Head of caudate nucleus (tissue), 42 donors: ENCODE results near the gene SUN2.

Experiments used
- DNase-seq, 42 donors: peaks; one replicate each; pipeline versions ENCODE4 v3.0.0 to v3.0.0-alpha.2; 2020 to 2021; ENCODE audit warnings: mixed read lengths in 7 of 42
- intact Hi-C: fragments of 100-400 bp; cut with DNase I; formaldehyde crosslinking; loops from one replicate; pipeline ENCODE4 v1.15.0; 2022

SUN2 gene

DNA sequence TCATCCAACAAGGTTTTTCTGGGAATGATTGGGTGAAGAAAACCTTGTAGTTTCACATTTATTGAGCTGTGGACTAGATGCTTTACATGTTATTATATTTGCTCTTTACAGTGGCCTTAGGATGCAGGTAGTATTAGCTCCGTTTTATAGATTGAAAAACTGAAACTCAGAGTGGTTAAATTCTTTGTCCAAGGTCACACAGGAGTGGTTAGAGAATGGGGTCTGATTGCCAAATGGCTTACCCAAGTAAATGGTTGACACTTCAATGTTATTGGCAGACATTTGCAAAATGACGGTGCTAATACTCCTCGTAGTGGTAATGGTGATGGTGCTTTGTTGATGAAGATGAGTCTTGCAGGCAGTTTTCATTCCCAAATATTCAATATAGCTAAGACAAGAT lies 47.8 kb downstream of the SUN2 start:
- intact Hi-C loops, result loop anchor here (5.0 kb wide), 1 partner anchor 44 kb away; no protein-coding TSS in a partner anchor
- DNase-seq, result no peak

DNA sequence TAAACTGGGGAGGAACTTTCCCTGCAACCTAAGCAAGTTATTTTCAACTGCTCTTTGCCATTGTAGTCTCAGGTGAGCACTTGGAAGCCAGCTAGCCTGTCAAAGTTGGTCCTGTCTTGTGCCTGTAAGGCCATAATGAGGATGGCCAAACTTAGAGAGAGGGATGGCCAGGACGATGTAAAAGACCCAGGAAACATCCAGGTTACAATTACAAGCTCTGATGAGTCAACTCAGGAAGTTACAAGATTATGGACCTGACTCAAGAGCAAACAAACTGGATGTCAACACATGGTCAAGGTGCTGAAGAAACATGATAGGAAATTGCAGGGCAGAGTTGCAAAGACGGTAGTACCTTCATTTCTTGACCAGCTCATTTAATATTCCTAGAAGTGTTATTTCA lies 48.5 kb downstream of the SUN2 start:
- intact Hi-C loops, result loop anchor here (5.0 kb wide), 1 partner anchor 45 kb away; no protein-coding TSS in a partner anchor
- no peak for DNase-seq

DNA sequence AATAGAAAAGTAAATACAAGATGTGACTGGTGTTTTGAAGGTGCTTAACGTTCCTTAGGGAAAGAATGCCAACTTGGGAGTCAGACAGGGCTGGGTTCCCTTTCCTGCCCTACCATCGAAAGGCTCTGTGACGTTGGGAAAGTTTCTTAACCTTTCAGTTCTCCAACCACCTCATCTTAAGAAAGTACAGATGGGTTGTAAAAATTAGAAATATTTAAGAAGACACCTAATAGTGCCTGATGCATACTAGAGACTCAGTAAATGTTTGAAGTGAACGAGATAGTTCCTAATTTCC lies 49.0 kb downstream of the SUN2 start:
- DNase-seq, result no peak
- intact Hi-C loops, result loop anchor here (5.0 kb wide), 1 partner anchor 45 kb away; no protein-coding TSS in a partner anchor

DNA sequence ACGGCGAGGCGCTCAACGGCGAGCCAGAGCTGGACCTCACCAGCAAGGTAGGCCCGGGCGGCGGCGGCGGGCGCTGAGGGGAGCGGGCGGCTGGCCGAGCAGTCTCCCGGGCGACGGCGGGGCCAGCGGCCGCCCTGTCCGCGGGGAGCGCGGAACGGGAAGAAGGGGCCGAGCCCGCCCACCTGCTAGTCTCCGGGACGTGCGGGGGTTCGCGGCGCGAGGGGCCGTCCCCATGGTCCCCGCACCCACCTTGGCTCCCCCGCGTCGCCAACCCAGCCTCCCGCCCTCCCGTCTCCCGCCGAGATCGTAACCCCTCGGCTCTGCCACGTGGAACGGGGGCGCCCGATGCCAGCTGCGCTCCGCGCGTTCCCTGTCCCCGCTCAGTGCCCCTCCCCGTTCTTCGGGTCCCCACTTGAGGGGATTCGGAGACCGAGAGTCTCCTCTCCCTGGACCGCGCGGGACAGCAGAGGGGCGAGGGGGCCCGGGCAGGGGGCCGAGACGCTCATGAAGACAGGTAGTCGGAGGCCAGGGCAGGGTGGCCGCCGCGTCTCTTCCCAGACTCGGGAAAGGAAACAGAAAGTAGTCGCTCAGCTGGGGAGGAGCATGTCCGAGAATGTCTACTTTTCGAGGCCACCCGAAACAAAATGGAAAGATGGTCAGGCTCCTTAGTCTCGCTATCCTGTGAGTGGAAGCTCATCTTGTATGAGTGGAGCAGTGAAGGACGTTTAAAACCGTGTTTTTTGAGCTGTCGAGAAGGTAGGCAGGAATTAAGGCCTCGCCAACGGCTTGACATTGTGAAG lies 49.5 kb downstream of the SUN2 start:
- intact Hi-C loops, result loop anchor here (5.0 kb wide), 1 partner anchor 46 kb away; no protein-coding TSS in a partner anchor

DNA sequence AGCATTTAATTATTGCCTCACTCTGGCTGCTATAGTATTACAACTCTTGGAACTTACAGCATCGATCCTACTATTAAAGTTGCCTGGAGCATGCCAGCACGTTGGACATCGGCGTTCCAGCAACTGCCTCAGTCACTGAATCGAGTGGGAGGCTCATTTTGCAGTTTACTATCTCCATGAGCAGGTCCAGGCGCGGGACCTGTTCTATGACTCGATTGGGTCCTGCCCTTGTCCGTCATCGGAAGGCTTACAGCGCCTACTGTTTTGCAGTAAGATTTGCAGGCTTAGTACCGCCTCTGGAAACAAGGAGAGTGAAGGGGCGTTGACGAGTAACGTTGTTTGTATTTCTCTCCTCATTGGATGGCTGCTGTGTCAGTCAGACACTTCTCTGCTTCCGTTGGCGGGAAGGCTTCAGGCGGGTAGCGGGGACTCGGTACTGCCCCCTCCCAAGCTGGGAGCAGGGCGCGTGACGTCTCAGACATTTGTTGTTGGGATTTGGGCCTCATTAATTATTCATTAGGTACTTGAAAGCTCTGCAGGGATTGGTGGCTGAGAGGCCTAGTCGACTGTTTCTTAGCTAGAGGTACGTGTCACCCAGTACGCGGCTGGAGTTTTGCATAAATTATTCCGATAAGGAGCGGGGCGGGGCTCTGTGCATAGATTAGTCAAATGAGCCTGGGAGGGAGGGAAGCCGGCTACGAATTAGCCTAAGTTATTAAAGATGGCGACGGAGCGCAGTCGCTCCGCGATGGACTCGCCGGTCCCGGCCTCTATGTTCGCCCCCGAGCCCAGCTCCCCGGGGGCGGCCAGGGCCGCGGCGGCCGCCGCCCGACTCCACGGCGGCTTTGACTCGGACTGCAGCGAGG lies 50.3 kb downstream of the SUN2 start, which contains the start of gene GTPBP1:
Gene GTPBP1, plus strand, starts transcription at position 710 of the 866 bp plus-strand sequence. Its CDS starts 12 bp downstream, at position 722.
- intact Hi-C loops, result loop anchor here (5.0 kb wide), 1 partner anchor 47 kb away; no protein-coding TSS in a partner anchor

More for the DNA sequence above, 49.5 kb downstream of the SUN2 start:
- peak in 39 of 42 donors; percentile 31 to 78 (median 56) for DNase-seq

DNA sequence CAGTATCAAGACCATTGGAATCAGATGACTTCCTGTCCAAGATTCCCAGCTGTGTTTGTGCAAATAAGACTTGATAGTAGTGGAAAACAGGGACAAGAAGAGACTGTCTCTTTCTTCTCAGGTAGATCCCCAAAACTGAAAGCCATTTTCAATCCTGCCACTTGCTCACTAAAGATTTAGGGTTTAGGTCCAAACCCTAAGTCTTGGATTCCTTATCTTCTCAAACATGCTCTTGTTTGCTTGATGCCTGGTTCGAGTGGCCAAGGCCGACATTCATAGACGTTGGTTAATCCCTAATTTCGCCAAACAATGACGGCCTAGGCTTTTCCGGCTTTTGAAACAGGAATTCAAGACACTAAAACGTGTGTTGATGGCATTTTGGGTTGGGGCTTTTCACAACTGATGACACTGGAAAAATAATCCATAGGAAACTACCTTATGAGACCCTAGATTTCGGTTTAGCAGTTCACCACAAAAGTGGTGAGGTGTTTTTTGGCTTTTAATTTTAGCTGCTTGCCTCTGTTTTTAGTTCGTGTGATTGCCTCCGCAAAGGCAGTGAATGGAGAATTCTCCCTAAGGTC lies 51.1 kb downstream of the SUN2 start:
- intact Hi-C loops, result loop anchor here (5.0 kb wide), 1 partner anchor 48 kb away; no protein-coding TSS in a partner anchor
- DNase-seq, result no peak

More for the DNA sequence above, 50.3 kb downstream of the SUN2 start, which contains the start of gene GTPBP1:
- peak; percentile 95 to 100 (median 99) for DNase-seq

DNA sequence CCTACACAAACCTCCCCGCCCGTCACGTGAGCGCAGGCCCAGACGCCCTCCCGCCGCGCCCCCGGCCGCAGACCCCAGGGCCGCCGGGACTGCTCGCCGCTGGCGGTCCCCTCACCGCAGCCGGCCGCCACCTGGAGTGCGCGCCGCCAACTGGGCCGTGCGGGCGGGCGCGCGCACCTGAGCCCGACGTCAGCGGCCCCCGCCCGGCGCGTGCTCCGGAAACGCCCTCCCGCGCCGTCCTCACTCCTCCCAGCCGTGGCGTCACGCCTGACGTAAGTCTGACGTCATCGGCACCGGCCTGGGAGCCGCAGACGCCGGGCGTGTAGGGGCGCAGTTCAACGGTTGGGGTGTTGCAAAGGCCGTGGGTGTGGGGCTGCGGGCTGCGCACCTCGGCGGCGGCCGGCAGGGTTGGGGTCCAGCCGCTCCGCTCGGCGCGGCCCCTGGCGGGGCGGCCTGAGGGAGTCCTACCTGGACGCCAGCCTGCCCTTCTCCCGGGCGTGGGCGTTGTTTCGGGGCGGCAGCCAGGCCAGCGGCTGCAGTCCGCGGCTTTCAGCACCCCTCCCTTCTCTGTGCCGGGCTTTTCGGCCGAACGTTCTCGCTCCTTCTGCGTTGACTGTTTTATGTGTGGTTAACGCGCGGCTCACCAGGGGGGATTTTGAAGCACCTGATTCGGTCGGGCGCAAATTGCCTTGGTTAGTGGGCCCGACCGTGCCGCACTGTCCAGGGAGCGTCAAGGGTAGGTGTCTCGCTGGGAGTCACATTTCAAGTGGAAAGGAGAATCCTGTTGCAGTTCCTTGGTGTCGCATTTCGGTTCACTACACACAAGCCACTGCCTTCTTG lies 54.8 kb downstream of the SUN2 start, which contains the start of gene JOSD1:
Gene JOSD1, minus strand, starts transcription at position 155 of the 840 bp plus-strand sequence. CDS start 956 bp downstream, outside the sequence.
- peak; percentile 90 to 100 (median 97) for DNase-seq
- intact Hi-C loops, result no loop called here

DNA sequence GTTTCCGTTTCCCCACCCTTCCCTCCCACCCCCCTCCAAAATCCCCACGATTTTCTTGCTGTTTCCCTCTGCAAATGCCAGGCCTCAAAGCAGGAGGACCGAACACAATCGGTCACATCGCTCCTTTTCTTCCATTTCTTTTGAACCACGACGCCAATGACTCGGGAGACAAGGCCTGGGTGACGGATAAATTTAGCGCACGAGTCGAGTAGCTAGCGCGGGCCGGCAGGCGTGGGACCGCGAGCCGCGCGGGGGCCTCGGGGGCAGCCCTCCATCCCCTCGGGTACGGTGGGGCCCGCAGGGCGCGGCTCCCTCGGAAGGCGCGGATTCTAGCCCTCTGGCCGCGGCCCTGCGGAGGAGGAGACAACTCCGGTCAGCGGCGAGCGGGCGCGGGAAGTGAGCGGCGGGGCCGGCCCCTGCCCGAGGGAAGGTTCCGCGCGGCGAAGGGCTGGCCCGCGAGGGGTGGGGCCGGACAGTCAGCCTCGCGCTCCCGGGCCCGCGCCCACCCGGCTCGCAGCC lies 55.5 kb downstream of the SUN2 start:
- intact Hi-C loops, result no loop called here
- DNase-seq, result peak in 6 of 42 donors; percentile 28 to 57 (median 34)

DNA sequence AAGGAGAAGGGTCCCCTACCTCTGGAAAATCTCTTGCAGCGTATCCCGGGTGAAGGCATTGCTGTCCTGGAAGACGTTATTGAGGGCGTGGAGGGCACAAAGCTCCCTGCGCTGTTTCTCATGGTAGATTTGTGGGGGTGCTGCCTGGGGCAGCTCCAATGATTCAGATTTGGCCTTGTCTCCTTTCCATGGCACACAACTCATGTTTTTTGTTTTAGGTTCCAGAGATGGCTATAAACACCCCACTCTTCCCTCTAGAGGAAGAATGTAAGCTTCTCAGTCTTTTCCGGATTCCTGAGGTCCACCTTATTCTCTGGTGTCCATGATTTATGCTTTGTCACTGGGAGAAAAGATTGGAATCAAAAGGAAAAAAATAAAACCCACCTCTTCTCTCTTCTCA lies 56.0 kb downstream of the SUN2 start:
- intact Hi-C loops, result no loop called here
- no peak for DNase-seq

DNA sequence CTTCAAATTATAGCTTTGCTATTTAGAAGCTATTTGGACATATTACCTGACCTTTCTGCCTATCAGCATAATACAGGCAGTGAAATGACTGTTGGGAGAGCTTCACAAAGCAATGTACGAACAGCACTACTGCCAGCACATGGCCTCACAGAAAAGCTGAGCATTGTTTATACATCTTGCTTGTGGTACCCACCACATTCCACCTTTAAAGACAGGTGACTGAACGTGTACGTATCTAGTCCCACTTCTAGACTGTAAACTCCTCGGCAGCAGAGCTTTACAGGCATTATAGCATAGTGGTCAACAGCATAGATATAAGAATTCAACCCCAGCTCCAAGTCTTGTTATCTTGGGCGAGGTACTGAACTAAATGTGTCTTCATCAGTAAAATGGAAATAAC lies 56.7 kb downstream of the SUN2 start:
- no peak for DNase-seq

DNA sequence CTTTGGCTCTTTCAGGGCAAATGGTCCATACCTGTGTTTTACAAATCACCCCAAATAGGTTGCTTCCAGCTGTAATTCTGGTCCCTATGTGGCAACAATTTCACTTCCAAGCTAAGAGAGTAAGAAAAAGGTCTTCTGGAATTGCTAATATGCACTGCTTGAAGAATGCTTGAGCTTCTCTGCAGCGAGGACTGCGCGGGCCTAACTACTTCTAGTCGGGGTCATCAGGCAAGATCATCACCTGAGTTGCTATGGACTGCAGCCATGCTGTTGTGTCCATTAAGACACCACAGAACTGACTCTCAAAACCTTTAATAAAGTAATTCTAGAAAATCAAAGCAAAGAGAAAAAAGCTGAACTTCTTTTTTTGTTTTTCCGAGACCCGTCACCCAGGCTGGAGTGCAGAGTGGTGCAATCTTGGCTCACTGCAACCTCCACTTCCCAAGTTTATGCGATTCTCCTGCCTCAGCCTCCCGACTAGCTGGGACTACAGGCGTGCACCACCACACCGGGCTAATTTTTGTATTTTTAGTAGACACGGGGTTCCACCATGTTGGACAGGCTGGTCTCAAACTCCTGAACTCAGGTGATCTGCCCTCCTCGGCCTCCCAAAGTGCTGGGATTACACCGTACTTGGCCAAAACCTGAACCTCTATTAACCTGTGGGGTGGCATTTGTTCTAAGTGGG lies 57.2 kb downstream of the SUN2 start:
- DNase-seq, result no peak
- intact Hi-C loops, result no loop called here

More for the DNA sequence above, 56.7 kb downstream of the SUN2 start:
- intact Hi-C loops, result no loop called here

DNA sequence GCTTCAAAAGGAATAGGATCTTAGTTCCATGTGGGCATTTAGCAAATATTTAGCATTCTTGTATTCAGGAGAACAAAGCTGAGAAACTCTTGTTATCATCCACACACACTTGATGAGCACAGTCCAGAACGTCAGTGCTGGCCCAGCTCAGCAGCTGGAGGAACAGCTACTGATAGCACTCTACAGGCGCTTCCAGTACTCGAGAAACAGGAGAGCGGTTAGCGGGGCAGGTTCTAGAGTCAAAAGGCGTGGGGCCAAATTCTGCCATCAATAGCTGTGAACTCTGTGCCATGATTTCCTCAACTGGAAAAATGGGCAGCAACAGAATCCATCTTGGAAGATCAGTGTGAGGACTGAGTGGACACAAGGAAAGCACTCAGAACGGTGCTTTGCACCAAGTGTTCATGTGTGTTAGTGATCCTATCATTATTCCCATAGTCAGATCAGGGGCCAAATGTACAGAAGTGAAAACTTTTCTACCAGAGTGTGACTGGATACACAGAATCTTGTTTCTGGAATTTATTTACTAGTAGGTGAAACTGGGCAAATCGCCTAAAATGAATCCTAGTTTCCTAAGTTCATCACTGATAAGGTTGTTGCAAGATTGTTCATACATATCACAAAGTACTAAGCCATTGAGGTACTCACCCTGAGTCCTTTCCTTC lies 58.2 kb downstream of the SUN2 start:
- no peak for DNase-seq
- intact Hi-C loops, result no loop called here

DNA sequence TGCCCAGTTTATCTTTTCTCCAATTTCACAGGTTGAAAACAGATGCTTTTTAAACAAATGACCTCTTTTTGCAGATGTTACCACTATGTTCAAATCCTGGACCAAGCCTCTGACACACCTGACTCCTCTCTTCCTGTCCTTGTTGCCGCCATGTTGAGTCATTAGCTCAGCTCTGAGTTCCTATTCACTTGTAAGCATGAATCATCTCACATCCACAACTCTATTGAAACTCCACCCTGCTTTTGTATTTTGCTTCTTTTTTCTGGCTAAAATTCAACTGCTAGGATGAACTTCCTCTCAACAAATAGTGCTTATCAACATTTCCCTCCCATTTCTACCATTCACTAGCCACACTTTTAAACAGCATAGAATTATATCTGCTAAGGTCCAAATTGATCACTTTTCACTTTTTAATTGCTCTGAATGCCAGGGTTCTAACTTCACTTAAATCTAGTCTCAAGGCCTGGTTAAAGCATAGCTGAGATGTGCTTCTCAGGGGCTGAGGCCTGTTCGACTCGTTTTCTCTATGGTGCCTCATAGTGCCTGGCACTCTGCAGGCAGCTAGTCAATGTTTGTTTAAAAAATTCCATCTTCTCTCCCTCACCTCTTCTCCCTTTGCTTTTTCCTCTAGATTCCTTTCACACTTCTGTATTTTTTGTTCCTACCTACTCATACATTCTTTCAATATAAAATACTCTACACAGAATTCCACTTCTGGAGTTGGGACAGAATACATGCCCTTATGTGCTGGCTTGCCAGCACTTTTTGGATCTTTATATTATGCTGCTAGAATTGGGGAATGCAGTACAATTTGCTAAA lies 59.0 kb downstream of the SUN2 start:
- DNase-seq, result peak in 9 of 42 donors; percentile 19 to 65 (median 46)
- intact Hi-C loops, result no loop called here

DNA sequence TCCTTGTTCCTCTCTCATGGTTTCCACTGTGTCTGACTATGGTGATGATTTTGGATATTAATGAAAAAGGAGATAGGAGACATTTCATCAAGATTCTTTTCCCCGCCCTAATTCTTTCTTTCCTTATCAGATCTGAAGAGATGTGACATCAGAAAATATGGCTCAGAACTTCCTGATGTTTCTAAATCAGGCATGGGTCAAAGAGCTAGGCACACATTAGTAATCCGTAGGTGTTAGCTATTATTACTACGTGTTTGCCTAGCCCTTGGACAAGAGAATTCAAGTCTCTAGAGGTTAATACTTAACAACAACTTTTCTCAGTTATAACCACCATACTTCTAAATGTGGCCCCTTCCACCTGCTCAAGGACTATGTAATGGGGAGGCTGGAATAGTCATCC lies 60.9 kb downstream of the SUN2 start:
- DNase-seq, result no peak
- intact Hi-C loops, result no loop called here

DNA sequence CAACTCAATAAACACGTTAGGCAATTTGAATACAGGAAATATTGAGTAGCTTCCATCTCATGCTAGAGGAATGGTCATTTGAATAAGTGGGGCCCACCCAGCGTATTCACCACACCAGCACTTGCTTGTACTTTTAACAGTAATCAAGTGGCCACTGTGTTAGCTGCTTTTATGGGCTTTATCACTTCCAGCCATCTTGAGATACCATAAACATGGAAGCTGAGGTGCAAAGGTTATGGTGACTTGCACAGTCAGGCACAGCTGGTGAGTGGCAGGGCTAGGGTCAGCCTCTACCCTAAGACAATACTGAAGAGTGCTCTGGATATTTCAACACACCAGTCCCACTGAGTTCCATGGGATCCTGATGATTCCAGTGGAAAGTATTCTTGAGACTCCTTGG lies 61.7 kb downstream of the SUN2 start:
- intact Hi-C loops, result no loop called here
- DNase-seq, result no peak

DNA sequence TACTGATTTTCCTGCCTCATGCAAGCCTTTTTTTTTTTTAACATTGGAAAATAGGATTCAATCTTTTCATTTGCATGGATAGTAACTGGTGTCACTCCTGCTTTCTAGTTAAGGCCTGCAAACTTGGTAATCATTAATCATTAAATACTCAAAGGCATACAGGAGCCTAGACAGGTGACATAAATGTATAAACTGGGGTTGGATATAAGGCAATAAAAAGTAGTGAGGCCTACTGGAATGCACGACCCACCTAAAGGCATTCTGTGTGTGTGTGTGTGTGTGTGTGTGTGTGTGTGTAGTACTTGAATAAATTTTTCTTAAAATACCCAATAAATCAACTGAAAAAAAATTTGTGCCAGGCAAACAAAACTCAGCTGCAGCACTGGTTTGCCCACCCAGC lies 66.1 kb downstream of the SUN2 start:
- no peak for DNase-seq
- intact Hi-C loops, result no loop called here
